Measurements from ENCODE around the gene MAPK1.
"Not testable (repeated sequence)": the region's sequence is repeated elsewhere in the genome, so short reads cannot be mapped to it uniquely, and the experiment has no call there.

Gene MAPK1

DNA sequence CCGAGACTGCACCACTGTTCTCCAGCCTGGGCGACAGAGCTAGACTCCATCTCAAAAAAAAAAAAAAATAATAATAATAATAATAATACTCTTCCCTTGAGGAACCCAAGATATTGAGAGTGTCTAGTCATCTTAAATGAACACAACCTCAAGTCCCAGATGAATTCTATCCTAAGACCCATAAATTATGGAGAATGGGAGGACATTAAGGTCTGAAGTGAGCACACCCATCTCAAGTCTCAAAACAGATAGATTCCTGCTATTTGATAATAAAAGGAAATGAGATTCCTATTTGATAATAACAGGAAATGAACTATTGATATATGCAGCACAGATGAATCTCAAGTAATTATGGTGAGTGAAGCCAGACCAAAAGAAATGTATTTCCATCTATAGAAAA is 51.5 kb downstream of the MAPK1 start:
- DNase-seq (ENCODE audit: low read depth, low spot score), result no peak

DNA sequence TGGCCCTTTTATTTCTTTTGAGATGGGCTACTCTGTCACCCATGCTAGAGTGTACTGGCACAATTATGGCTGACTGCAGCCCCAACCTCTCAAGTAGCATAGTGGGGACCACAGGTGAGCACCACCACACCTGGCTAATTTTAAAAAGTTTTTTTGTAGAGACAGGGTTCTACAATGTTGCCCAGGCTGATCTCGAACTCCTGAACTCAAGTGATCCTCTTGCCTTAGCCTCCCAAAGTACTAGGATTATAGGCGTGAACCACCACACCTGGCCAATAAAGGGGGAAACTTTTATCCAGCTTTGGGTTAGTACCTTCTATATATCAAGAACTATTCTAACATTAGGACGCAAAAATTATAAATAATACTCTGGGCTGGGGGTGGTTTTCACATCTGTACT is 52.1 kb downstream of the MAPK1 start:
- no peak overlapping the region for H3K4me3 ChIP-seq (ENCODE audit: insufficient read length, low read depth)
- no peaks in the 10 kb centered on the region for H3K36me3 ChIP-seq (ENCODE audit: insufficient read depth, insufficient read length, low read length)
- H3K9ac ChIP-seq (ENCODE audit: insufficient read length, low read depth), result no peak overlapping the region
- TF ChIP-seq ZNF274 (IDR thresholded peaks at IDR 0.05; ENCODE audit: low read depth, low read length), result no peak
- TF ChIP-seq YY1 (IDR thresholded peaks at IDR 0.05; ENCODE audit: insufficient read depth, insufficient read length), result no peak
- no peak for TF ChIP-seq SUZ12 (IDR thresholded peaks at IDR 0.05; ENCODE audit: extremely low read depth, insufficient read depth, insufficient read length)
- H3K9me3 ChIP-seq (ENCODE audit: insufficient read depth, low read length), result no peaks in the 10 kb centered on the region
- H3K4me1 ChIP-seq (ENCODE audit: insufficient read depth, insufficient read length), result no peaks in the 10 kb centered on the region
- DNase-seq (ENCODE audit: low read depth, low spot score), result no peak
- no peaks in the 10 kb centered on the region for H3K27me3 ChIP-seq (ENCODE audit: insufficient read depth, insufficient read length)

More for the DNA sequence above, 51.5 kb downstream of the MAPK1 start:
- TF ChIP-seq ZNF274 (IDR thresholded peaks at IDR 0.05; ENCODE audit: low read depth, low read length), result no peak
- Histone ChIP-seq H3K9me3 (ENCODE audit: insufficient read depth, low read length) (no peaks in the 10 kb centered on the region), H3K4me3 (ENCODE audit: insufficient read length, low read depth) (no peak overlapping the region), H3K27me3 (ENCODE audit: insufficient read depth, insufficient read length) (no peaks in the 10 kb centered on the region), H3K9ac (ENCODE audit: insufficient read length, low read depth) (no peak overlapping the region), H3K36me3 (ENCODE audit: insufficient read depth, insufficient read length, low read length) (no peaks in the 10 kb centered on the region), H3K4me1 (ENCODE audit: insufficient read depth, insufficient read length) (no peaks in the 10 kb centered on the region)

DNA sequence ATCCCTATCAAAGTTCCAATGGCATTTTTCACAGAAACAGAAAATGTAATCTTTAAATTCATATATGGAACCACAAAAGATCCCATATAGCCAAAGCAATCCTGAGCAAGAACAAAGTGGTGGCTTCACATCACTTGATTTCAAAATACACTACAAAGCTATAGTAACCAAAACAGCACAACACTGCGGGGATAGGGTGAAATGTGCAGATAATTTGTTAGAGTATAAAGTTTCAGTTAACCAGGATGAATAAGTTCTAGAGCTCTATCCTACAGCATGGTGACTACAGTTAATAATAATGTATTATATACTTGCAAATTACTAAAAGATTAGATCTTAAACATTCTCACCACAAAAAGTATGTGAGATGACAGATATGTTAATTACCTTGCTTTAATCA is 55.5 kb downstream of the MAPK1 start:
- Histone ChIP-seq H3K27me3 (ENCODE audit: insufficient read depth, insufficient read length) (no peaks in the 10 kb centered on the region), H3K9ac (ENCODE audit: insufficient read length, low read depth) (no peak overlapping the region), H3K4me1 (ENCODE audit: insufficient read depth, insufficient read length) (no peaks in the 10 kb centered on the region), H3K9me3 (ENCODE audit: insufficient read depth, low read length) (no peaks in the 10 kb centered on the region), H3K4me3 (ENCODE audit: insufficient read length, low read depth) (no peak overlapping the region), H3K36me3 (ENCODE audit: insufficient read depth, insufficient read length, low read length) (peaks cover 7% of the 10 kb centered on the region)
- DNase-seq (ENCODE audit: low read depth, low spot score), result no peak
- TF ChIP-seq YY1 (IDR thresholded peaks at IDR 0.05; ENCODE audit: insufficient read depth, insufficient read length), result no peak
- TF ChIP-seq ZNF274 (IDR thresholded peaks at IDR 0.05; ENCODE audit: low read depth, low read length), result no peak
- no peak for TF ChIP-seq SUZ12 (IDR thresholded peaks at IDR 0.05; ENCODE audit: extremely low read depth, insufficient read depth, insufficient read length)

DNA sequence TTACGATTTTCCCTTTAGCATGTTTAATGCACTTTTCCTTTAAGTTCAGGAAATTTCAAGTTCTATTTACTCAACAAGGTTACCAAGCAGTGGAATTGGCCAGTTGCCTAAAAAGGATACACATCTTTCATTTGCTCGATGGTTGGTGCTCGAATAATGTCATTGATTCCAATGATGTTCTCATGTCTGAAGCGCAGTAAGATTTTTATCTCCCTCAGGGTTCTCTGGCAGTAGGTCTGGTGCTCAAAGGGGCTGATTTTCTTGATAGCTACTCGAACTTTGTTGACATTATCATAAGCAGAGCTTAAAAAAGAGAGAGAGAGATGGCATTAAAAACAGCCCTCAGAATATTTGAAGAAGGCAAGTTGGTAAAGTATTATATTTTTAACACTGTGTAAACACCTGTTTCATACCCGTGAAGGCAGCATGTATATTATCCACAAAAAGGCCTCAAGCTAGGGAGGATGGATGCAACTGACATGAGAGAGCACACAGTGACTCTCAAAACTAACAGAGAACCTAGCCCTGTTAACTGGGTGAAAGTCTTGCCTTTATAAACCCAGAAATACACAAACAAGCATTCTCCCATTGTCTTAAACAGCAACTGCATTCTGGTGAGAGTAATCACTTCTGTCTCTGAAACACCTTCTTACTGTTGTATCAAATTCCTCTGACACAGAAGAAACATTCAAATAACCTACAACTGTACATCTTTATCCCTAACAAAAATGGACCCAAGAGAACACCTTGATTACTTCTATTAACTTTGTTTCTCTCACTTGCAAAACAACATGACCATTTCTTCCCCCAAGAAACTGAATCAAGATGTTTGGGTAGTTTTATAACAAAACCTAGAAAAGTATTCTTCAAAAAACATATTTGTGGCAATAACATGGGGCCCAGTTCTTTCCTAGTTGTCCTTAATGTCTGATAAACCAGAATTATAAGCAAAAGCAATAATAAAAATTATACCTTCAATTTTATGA is 59.6 kb downstream of the MAPK1 start:
- Histone ChIP-seq H3K4me3 (ENCODE audit: insufficient read length, low read depth) (no peak overlapping the region), H3K27me3 (ENCODE audit: insufficient read depth, insufficient read length) (no peaks in the 10 kb centered on the region), H3K9me3 (ENCODE audit: insufficient read depth, low read length) (no peaks in the 10 kb centered on the region), H3K4me1 (ENCODE audit: insufficient read depth, insufficient read length) (no peaks in the 10 kb centered on the region), H3K36me3 (ENCODE audit: insufficient read depth, insufficient read length, low read length) (peaks cover 41% of the 10 kb centered on the region), H3K9ac (ENCODE audit: insufficient read length, low read depth) (no peak overlapping the region)
- TF ChIP-seq ZNF274 (IDR thresholded peaks at IDR 0.05; ENCODE audit: low read depth, low read length) (no peak), YY1 (IDR thresholded peaks at IDR 0.05; ENCODE audit: insufficient read depth, insufficient read length) (no peak), SUZ12 (IDR thresholded peaks at IDR 0.05; ENCODE audit: extremely low read depth, insufficient read depth, insufficient read length) (no peak)
- no peak for DNase-seq (ENCODE audit: low read depth, low spot score)

DNA sequence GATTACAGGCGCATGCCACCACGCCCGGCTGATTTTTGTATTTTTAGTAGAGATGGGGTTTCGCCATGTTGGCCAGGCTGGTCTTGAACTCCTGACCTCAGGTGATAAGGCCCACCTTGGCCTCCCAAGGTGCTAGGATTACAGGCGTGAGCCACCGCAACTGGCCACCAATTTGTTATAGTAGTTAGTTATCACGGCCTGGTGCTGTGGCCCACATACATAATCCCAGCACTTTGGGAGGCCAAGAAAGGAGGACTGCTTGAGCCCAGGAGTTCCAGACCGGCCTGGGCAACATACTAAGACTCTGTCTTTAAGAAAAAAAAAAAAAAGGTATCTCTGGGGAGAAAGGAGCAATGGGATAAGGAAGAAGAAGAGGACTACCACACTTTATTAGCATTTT is 62.1 kb downstream of the MAPK1 start:
- not testable (repeated sequence) for H3K9me3 ChIP-seq (ENCODE audit: insufficient read depth, low read length); H3K9ac ChIP-seq (ENCODE audit: insufficient read length, low read depth); H3K27me3 ChIP-seq (ENCODE audit: insufficient read depth, insufficient read length); H3K4me3 ChIP-seq (ENCODE audit: insufficient read length, low read depth); DNase-seq (ENCODE audit: low read depth, low spot score); H3K4me1 ChIP-seq (ENCODE audit: insufficient read depth, insufficient read length)
- peaks cover 64% of the 10 kb centered on the region for H3K36me3 ChIP-seq (ENCODE audit: insufficient read depth, insufficient read length, low read length)

DNA sequence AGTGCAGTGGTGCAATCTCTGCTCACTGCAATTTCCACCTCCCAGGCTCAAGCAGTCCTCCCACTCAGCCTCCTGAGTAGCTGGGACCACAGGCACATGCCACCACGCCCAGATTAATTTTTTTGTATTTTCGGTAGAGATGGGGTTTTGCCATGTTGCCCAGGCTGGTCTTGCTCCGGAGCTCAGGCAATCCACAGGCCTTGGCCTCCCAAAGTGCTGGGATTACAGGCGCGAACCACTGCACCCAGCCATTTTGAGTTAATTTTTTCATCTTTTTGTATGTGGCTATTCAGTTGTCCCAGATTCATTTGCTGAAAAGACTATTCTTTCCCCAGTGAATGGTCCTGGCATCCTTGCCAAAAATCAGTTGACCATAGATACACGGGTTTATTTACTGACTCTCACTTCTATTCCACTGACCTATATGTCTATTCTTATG is 63.6 kb downstream of the MAPK1 start:
- DNase-seq (ENCODE audit: low read depth, low spot score), result no peak
- H3K9me3 ChIP-seq (ENCODE audit: insufficient read depth, low read length), result no peaks in the 10 kb centered on the region
- H3K27me3 ChIP-seq (ENCODE audit: insufficient read depth, insufficient read length), result no peaks in the 10 kb centered on the region
- no peak overlapping the region for H3K4me3 ChIP-seq (ENCODE audit: insufficient read length, low read depth)
- no peak overlapping the region for H3K9ac ChIP-seq (ENCODE audit: insufficient read length, low read depth)
- TF ChIP-seq SUZ12 (IDR thresholded peaks at IDR 0.05; ENCODE audit: extremely low read depth, insufficient read depth, insufficient read length) (no peak), YY1 (IDR thresholded peaks at IDR 0.05; ENCODE audit: insufficient read depth, insufficient read length) (no peak), ZNF274 (IDR thresholded peaks at IDR 0.05; ENCODE audit: low read depth, low read length) (no peak)
- H3K4me1 ChIP-seq (ENCODE audit: insufficient read depth, insufficient read length), result no peaks in the 10 kb centered on the region
- peaks cover 73% of the 10 kb centered on the region for H3K36me3 ChIP-seq (ENCODE audit: insufficient read depth, insufficient read length, low read length)

DNA sequence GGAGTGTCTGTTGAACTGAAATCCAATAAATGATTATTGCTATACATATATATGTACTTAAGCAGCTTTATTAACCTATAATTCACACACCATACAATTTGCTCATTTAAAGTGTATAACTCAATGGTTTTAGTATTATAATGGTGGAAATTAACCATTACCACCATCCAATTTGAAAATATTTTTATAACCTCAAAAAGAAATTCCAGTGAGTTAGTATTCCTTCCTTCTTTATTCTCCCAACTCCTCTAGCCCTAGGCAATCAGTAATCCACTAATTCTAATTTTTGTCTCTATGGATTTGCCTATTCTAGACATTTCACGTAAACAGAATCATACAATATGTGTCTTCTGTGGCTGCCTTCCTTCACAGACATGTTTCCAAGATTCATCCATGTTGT is 64.8 kb downstream of the MAPK1 start:
- Histone ChIP-seq H3K27me3 (ENCODE audit: insufficient read depth, insufficient read length) (no peaks in the 10 kb centered on the region), H3K4me1 (ENCODE audit: insufficient read depth, insufficient read length) (no peaks in the 10 kb centered on the region), H3K4me3 (ENCODE audit: insufficient read length, low read depth) (no peak overlapping the region), H3K9me3 (ENCODE audit: insufficient read depth, low read length) (no peaks in the 10 kb centered on the region), H3K36me3 (ENCODE audit: insufficient read depth, insufficient read length, low read length) (peaks cover 83% of the 10 kb centered on the region), H3K9ac (ENCODE audit: insufficient read length, low read depth) (no peak overlapping the region)
- TF ChIP-seq YY1 (IDR thresholded peaks at IDR 0.05; ENCODE audit: insufficient read depth, insufficient read length) (no peak), SUZ12 (IDR thresholded peaks at IDR 0.05; ENCODE audit: extremely low read depth, insufficient read depth, insufficient read length) (no peak), ZNF274 (IDR thresholded peaks at IDR 0.05; ENCODE audit: low read depth, low read length) (no peak)
- DNase-seq (ENCODE audit: low read depth, low spot score), result no peak
